SHP77 treated with DMSO at 0.1 percent for 48 hours (cell line): ENCODE results near the gene E2F4.

Experiments
- DNase-seq: peaks from one replicate; lab custom pipeline; 2025; lab: John Stamatoyannopoulos, UW

Gene E2F4, protein sequence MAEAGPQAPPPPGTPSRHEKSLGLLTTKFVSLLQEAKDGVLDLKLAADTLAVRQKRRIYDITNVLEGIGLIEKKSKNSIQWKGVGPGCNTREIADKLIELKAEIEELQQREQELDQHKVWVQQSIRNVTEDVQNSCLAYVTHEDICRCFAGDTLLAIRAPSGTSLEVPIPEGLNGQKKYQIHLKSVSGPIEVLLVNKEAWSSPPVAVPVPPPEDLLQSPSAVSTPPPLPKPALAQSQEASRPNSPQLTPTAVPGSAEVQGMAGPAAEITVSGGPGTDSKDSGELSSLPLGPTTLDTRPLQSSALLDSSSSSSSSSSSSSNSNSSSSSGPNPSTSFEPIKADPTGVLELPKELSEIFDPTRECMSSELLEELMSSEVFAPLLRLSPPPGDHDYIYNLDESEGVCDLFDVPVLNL

DNA sequence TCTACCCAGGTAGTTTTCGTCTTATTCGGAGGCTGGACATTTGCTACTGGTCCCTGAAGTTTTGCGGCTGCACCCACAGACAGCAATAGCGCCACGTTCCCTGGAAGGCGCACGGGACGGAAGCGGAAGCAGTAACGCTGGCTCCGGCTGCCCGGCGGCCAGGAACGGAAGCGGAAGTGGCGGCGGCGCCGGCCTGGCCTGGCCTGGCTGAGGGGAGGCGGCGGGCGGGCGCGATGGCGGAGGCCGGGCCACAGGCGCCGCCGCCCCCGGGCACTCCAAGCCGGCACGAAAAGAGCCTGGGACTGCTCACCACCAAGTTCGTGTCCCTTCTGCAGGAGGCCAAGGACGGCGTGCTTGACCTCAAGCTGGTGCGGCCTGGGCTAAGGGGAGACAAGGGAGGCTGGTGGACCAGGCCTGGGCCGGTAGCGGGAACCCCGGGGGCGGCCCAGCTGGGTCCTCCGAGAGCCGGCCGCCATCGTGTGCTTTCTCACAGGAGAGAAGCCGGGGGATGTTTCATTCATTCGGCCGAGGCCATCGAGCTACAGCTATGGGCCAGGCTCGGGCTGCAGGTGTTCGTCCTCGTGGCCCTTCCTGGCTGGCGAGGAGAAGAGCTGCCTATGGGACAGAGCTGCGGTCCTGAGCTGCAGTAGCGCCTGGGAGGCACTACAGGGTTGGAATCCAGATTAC, at the start of gene E2F4:
TSS of gene E2F4 (plus strand) at position 161 of the 687 bp plus-strand sequence. CDS start at position 234, 73 bp downstream.
- peak; percentile 79 for DNase-seq

DNA sequence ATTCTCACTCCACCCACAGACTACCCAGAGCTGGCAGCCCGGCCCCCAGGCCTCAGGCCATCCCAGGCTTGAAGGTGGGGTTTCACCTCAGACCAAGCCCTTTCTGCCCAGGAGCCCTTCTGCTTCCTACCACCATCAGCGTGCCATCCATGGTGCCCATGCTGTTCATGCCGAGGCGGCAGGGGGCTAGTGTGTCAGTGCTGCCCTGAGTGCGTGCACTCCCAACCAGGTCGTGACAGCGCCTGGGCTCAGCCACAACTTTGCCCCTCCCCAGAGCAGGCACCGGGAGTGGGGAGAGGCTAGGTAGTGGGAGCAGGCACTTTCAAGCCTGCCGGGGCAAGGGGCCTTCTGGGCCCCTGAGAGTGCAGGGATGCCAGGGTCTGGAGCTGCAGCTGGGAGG, 49.6 kb upstream of the E2F4 start:
- no peak for DNase-seq

DNA sequence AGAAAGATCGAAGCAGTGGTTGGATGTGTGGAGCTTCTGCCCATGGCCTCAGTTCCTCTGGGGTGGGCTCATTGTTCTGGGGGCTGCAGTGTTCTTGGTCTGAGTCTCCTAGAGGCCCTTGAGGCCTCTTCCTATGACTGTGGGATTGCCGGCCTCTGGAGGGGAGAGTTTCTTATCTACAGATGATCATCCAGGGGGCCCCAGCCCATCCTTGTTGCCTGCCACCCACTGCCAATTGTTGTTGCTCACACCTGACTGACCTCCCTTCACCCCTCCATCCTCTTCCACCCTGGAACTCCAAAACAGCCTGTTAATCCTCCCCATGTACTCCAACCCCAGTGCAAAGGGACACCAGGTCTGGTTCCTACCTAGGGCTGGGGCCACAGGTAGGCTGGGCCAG, 47.0 kb upstream of the E2F4 start:
- DNase-seq = no peak

DNA sequence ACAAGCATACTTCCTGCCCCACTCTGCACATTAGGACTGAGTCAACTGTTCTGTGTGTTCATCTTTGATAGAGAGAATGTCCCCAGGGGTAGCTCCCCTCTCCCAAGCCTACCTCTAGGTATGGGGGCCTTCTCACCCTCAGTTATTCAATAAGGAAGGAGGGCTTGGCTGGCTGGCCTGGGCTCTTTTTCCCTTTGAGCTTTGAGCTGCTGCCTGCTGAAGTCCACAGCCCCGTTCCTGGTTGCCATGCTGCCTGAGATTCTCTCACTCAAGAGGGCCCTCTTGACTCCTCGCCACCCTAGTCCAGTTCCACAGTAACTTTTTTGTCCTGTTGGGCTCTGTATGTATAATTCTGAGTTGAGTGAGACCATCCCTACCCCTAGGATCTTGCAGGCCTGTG, 46.2 kb upstream of the E2F4 start:
- no peak for DNase-seq

DNA sequence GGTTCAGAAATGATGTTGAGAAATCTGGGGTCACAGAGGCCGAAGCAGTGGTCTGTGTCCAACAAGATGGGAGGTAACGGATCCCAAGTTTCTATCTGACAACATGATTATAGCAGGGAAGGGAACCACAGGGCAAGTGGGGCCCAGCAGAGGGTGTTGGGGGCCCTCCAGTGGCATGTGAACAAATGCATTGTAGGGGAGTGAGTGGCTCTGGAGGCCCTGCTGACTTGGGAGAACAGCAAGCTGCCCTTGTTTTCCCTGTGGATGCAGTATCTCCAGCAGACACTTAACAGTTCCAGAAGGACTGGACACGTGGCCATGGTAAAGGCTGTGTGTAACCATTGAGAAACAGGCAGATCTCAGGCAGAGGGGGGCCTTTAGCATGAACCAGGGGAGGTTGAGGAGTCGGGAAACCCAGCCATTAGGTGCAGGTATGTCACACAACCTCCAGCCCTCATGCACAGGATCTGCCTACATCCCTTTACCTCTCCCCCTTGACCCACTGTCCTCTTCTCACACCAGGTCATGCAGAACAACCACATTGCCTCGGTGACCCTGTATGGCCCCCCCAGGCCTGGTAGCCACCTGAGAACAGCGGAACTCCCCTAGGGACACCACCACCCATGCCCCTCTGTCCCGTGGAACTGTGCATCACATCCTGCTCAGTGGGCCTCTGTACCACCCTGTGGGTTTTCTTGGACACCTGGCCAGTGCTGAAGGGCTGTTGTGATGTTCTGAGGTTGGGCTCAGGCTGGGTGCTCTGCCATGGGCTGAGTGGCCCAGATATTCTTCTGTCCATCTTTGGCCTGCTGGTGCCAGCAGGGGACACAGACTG, 45.2 kb upstream of the E2F4 start:
- no peak for DNase-seq

DNA sequence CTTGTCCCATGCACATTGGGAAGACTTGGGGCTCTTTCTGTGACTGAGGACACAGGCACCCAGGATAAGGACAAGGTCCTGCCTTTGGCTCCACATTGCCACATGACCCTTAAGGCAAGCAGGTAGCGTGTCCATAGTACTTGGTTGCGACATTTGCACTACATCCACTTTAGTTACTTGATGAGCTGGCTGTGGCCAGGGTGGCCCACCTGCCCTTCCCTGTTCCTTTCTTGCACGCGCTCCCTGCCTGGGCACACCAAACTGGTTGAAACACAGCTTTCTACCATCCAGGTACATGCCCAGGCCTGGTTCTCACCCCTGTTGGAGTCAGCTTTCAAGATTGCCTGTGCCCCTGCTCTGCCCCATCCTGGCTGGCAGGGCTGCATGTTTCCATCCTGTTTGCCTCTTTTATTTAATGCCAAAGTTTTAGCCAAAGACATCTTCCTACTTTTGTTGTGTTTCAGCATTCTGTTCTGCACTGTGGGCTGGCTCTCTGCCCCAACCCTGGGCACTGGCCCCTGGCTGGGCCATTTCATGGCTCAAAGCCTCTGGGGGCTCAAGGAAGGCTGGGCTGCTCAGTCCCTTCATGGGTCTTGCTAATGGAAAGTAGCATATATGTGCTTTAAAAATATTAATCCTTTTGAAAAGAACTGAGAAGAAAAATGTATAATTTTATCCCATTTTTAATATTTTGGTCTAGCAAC, 44.4 kb upstream of the E2F4 start:
- DNase-seq = no peak

DNA sequence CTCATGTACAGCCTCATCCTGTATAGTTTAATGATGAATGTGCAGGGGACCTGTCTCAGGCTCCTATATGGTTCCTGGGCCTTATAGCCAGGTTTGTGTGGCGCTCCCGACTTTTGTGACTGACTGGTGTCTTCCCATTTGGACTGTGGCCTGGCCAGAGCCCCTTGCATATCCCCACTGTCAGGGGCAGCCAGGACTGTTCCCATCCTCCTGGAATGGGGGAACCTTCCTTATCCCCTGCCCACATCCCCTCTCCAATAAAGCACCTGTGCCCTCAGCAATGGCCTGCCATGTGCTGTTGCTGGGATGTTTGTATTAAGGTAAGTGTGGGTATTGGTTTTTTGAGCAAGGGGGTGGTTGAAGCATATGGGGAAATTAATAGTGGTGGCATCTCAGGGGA, 43.7 kb upstream of the E2F4 start:
- DNase-seq = no peak

DNA sequence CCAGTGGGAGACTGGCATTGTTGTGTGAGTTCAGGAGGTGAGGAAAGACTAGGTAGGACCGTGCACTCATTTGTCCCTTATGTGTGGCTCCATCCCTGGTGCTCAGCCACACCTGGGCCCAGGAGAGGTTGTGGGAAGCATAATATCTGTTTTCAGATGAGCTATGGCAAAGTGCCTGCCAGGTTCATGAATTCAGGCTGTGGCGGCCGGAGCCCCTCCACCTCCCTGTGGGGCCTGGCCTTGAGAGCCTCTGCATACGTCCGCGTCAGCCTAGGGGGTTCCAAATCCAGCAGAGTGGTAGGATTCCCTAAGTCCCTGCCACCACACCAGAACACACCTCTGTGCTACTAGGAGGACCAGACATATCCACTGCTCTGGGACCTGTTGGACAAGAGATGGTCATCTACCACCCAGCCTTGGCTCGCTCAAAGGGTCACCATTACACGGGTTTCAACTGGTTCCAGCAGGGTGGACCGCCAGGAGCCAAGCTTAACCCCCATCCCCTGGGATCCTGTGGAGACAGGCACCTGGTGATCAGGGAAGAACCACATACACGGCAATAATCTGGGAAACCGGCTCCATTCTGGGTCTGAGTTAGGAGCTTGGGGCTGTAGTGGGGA, 43.2 kb upstream of the E2F4 start:
- DNase-seq = no peak

DNA sequence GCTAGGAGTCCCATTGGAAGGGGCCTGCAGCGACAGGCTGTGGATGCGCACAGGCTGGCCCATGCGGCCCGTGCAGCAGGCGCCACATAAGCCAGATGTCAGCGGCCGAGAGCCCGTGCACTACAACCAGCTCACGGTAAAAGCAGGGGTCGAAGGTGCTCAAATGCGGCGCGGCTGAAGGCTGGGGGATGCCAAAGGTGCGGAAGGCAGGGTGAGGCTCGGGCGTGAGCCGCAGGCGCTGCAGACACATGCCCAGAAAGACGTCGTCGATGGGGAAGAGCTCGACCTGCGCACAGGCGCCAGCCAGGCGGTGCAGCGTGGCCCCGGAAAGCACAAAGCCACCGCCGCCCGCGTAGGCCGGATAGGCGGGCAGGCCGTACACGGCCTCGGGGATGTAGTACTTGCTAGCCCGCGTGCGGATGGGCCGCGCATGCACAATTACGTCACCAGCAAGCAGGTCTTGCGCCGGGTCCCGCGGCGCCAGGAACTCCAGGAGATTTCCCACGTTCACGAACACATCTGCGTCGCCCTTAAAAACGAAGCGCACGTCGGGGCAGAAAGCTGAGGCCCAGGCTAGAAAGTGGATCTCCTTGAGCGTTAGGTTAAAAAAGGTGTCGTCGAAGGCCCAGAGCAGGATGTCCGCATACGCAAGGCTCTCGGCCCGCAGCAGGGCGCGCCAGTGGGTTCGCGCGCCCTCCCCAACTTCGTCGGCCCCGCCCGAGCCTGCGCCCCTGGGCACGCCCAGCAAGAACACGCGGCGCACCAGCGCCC, 42.5 kb upstream of the E2F4 start:
- DNase-seq = no peak

DNA sequence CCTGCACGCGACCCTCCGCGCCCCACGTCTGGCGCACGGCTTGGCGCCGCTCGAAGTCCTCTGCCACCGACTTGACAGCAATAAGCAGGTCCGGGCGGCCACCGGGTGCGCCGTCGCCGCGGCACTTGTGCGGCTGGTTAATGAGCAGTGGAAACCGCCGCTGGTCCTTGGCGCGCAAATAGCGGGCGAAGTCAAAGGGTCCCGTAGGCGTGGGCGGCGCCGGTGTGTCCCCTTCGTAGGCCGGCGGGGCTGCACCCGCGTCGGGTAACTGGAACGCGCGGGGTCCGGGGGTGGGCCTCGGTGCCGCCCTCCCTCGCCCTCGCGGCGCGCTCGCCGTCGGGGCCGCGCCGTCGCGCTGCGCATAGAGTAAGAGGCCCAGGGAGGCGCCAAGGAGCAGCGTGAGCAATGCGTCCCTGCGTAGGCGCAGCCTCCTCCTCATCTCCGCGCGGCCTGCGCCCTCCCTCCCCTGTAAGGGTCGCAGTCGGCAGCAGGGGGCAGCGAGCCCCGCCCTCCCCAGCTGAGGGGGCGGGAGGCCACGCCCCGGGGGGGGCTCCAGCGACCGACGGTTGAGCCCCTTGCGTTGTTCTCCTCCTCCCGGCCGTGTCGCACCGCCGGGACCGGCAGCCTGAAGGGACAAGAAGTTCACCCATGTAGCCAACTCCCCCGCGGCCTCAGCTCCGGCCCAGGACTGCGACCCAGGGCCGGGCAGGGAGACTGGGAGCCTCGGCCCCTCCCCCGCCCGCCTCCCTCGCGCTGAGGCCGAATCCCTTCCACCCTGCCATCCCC, 41.7 kb upstream of the E2F4 start:
- DNase-seq = no peak

DNA sequence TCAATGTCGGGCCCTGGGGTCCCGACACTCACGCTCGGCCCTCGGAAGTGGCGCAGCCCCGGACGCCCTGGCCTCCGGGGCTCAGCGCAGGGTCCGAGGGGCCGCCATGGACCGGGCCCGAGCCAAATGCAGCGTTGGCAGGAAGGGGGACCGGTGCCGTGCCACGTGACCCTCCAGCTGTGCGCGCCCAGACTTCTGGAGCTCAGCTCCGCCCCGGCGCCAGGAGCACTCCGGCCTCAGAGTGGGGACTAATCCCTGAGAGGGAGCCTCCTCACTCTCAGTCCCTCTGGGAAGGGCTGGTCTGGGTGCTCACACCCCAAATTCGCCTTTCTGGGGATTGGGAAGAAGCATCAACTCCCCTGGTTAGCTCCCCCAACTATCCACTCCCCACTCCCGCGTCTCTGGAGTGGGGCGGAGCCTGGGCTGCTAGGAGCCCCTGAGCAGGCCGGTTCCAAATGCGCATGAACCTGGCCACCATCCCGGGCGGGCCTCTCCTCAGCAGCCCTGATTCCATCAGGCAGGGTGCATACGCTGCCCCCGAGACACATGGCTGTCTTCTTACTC, 41.0 kb upstream of the E2F4 start, which contains the start of gene B3GNT9:
TSS of gene B3GNT9 (minus strand) at position 166 of the 564 bp plus-strand sequence. CDS start 513 bp downstream, outside the sequence.
- no peak for DNase-seq

DNA sequence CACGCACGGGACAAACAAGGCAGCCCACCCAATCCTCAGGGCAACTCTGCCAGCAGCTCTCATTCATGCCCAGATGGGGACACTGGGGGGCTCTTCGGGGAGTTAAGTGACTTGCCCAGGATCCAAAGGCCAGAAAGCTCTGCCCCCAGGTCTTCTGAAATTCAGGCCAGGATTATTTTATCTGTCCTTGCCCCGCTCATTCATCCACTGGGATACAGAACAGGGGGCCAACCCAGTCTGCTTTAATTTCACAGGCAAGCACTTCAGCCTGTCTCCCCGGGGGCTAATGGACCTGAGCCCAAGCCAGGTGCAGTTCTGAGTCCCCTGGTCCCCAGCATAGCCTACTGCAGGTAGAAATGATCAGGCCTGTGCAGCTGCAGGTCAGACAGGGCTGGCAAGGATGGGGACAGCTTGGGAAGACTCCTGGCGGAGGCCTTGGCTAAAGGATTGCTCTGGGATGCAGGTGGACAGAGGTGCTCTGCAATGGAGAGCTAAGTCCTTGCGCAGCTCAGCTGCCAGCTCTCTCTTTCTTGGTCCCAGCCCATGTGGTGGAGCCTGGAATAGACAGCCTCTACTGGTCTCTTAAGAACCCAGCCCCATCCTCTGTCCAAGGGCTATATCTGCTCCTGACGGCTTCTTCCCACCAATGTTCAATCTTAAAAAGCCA, 40.4 kb upstream of the E2F4 start:
- DNase-seq = no peak

DNA sequence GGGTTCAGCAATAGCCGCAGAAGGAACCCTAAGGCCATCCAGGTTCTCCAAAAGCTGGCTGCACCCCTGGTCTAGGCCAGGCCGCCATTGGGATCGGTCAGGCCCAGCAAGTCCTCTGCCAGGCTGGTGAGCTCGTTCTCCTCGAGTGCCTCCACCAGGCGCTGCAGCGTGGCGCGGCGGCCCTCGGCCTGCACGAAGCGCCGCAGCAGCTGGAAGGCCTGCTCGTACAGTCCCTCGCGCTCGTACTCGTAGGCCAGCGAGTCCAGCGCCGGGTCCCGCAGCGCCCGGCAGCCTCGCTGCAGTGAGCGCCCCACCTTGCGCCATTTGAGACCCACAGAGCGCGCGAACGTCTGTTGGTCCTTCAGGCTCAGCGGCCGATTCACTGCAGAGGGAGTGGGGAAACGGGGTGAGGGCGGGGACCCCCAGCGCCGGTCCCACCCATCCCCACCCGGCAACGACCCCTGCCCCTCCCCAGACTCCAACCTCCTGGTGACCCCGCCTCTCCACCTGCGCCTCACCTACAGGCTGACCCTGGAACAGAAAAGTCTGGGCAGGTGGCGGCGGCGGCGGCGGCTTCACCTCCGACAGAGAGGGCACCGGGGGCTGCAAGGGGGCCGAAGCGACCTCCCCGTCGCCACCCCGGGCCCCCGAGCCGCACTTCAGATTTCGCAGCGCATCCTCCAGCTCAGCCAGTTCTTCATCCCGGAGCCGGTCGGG, 37.2 kb upstream of the E2F4 start:
- DNase-seq = no peak

DNA sequence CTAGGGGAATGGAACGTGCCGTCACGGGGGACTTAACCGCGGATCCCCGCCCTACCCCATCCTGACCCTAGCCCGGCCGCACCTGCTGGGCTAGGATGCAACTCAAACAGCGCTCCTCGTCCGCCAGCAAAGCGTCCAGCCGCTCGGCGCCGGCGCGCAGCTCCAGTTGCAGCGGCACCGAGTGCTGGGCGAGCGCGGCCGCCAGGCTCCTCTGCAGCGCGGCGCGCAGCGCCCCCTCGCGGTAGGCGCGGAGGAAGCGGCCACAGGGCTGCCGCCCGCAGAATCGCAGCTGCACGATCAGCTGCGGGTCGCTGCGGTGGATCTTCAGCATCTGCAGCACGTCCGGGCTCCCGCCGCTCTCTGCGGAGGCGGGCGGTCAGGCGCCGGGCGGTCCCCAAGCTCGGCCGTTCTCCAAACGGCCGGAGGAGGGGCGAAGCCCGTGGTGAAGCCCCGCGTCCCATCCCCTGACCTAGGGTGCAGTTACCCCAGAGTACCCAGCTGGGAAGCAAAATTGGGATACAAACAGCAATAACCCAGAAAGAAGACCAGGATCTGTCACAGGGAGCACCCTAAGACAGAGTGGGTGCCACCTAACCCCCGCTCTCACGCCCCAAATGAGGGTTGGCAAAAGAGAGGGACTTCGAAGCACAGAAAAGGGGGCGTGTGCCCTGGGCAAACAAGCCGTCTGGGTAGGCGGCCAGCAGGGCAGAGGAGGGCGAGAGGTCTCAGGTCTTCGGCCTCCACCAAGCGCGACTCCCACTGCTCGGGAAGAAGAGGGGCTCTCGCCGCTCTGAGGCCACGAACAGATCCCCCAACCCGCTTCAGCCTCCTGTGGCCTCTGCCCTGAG, 36.4 kb upstream of the E2F4 start:
- DNase-seq = peak; percentile 31

DNA sequence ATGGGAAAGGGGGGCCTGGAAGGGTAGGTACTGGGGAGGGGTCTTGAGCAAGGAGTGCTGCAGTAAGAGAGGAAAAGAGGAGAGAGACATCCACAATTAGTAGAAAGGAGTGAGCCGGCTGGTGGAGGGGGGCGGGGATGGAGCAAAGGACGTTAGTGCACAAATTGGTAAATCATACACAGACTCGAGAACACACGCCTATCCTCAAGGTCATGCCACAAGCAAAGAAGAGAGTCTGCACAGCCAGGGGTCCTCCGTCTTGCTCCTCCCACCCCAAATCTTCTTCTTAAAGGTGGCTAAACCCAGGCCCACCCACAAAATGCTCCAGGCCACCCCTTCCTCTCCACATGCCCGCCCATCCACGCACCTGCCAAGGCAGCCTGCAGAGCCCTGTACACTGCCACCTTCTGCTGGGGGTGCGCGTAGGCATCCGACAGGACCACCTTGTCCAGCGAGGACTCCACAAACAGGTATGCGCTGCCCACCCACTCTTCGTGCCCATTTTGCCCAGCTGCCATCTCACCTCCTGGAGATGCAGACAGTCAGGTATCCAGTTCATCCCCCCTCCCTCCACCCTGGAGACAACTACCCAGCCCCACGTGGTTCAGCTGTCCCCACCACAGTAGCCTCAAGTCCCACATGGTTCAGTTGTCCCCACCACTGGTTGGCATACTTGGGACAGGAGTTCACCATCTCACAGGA, 35.7 kb upstream of the E2F4 start:
- DNase-seq = no peak

DNA sequence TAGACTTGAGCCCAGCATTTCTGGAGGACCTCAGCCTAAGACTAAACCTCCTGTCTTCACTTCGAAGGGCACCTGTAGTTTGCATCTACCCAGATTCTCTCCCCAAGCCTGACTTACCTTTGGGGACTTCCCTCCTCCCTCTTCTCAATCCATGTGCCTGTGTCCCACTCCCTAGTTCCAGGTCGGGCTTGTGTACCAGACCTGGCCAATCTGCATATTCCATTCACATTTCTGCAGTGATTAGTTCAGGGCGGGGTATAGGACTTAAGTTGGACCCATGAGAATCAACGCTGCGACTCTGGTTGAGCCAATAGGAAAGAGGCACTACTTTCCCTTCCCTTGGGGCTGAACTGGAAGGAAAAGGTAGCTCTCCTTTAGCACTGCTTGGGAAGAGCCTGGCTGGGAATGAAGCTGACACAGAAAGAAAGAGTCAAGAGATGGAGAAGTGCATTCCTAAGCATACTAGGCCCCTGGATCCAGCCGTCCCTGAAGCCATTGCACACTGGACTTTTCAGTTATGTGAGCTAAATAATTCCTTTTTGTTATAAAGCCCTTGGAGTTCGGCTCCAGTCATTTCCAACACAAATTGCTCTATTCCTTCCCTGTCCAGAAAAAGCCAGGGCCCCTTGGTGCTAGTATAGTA, 34.7 kb upstream of the E2F4 start:
- DNase-seq = no peak
